Measurements from ENCODE around the gene RAB3A. TPM values are rescaled to one million over a fixed set of nuclear protein-coding genes. Genes with fewer than 3 reads are reported as not detected.
A peak's percentile ranks its signal among the peaks of the same experiment; 100 is the strongest.

RAB3A gene
- total RNA-seq, 6 donors from 2014 or later, result 0.46 to 5.0 (median 3.4) TPM

- DNase-seq (no peak), ATAC-seq (ENCODE audit: low FRiP score in 2 of 2) (no peak)
- WGBS, 2 donors, result 61 to 70% methylated on average over 5 of the region's 5 CpGs
Measured at GRCh38 chr19:18191640-18192062, 12.2 kb downstream of the RAB3A start.

GRCh38 chr19:18190278-18190677 is 13.6 kb downstream of the RAB3A start:
- Histone ChIP-seq H3K36me3 (no peaks in the 10 kb centered on the region), H3K4me3 (no peak overlapping the region), H3K27ac (no peak overlapping the region), H3K4me1 (peaks cover 13 to 26% (median 20%) of the 10 kb centered on the region in 4 donors), H3K27me3 (no peaks in the 10 kb centered on the region), H3K9me3 (no peaks in the 10 kb centered on the region)
- ATAC-seq (ENCODE audit: low FRiP score in 2 of 2) (no peak), DNase-seq (no peak)
- TF ChIP-seq EP300 (IDR thresholded peaks at IDR 0.05), result no peak
- no peak for TF ChIP-seq POLR2A (IDR thresholded peaks at IDR 0.05)
- no peak for TF ChIP-seq CTCF (IDR thresholded peaks at IDR 0.05)
- no peak for TF ChIP-seq POLR2AphosphoS5 (IDR thresholded peaks at IDR 0.05)
- 91 to 98% methylated on average over 4 of the region's 4 CpGs for WGBS, 2 donors

More at GRCh38 chr19:18191640-18192062, 12.2 kb downstream of the RAB3A start:
- Histone ChIP-seq H3K27ac (peak overlapping the region; percentile 86 to 96 (median 92)), H3K4me1 (peaks cover 13 to 27% (median 20%) of the 10 kb centered on the region in 4 donors), H3K27me3 (no peaks in the 10 kb centered on the region), H3K4me3 (peak overlapping the region in 3 of 4 donors; percentile 62 to 95 (median 82)), H3K36me3 (peaks cover 0 to 11% (median 8%) of the 10 kb centered on the region in 4 donors), H3K9me3 (no peaks in the 10 kb centered on the region)
- TF ChIP-seq POLR2AphosphoS5 (IDR thresholded peaks at IDR 0.05), result no peak
- TF ChIP-seq CTCF (IDR thresholded peaks at IDR 0.05), result no peak
- no peak for TF ChIP-seq EP300 (IDR thresholded peaks at IDR 0.05)
- TF ChIP-seq POLR2A (IDR thresholded peaks at IDR 0.05), result no peak

- H3K4me1 ChIP-seq, result no peaks in the 10 kb centered on the region
- H3K9me3 ChIP-seq, result no peaks in the 10 kb centered on the region
- H3K4me3 ChIP-seq, result no peak overlapping the region
- no peaks in the 10 kb centered on the region for H3K27me3 ChIP-seq
- ATAC-seq (ENCODE audit: low FRiP score in 2 of 2), result no peak
- H3K27ac ChIP-seq, result no peak overlapping the region
- no peak for DNase-seq
- TF ChIP-seq CTCF (IDR thresholded peaks at IDR 0.05) (no peak), POLR2A (IDR thresholded peaks at IDR 0.05) (no peak), POLR2AphosphoS5 (IDR thresholded peaks at IDR 0.05) (no peak), EP300 (IDR thresholded peaks at IDR 0.05) (no peak)
- H3K36me3 ChIP-seq, result no peaks in the 10 kb centered on the region
- WGBS, 2 donors, result 75 to 81% methylated on average over 6 of the region's 6 CpGs
Measured at GRCh38 chr19:18185538-18185937, 18.3 kb downstream of the RAB3A start.

- ATAC-seq (ENCODE audit: low FRiP score in 2 of 2), result no peak
- H3K36me3 ChIP-seq, result no peaks in the 10 kb centered on the region
- TF ChIP-seq EP300 (IDR thresholded peaks at IDR 0.05), result no peak
- TF ChIP-seq POLR2AphosphoS5 (IDR thresholded peaks at IDR 0.05), result no peak
Measured at GRCh38 chr19:18183529-18183928, 20.3 kb downstream of the RAB3A start.

GRCh38 chr19:18179957-18180356 is 23.9 kb downstream of the RAB3A start:
- no peaks in the 10 kb centered on the region for H3K9me3 ChIP-seq
- H3K27ac ChIP-seq, result peak overlapping the region in 1 of 4 donors; percentile 82
- peaks cover under 1 to 8% (median 3%) of the 10 kb centered on the region in 4 donors for H3K4me1 ChIP-seq
- TF ChIP-seq POLR2A (IDR thresholded peaks at IDR 0.05) (no peak), POLR2AphosphoS5 (IDR thresholded peaks at IDR 0.05) (no peak), CTCF (IDR thresholded peaks at IDR 0.05) (no peak)
- H3K4me3 ChIP-seq, result no peak overlapping the region
- 82 to 83% methylated on average over 5 of the region's 5 CpGs for WGBS, 2 donors
- no peaks in the 10 kb centered on the region for H3K27me3 ChIP-seq
- H3K36me3 ChIP-seq, result peaks cover 0 to 22% (median 12%) of the 10 kb centered on the region in 4 donors
- DNase-seq, result no peak
- no peak for ATAC-seq (ENCODE audit: low FRiP score in 2 of 2)

More at GRCh38 chr19:18183529-18183928, 20.3 kb downstream of the RAB3A start:
- DNase-seq, result no peak
- no peaks in the 10 kb centered on the region for H3K27me3 ChIP-seq
- no peaks in the 10 kb centered on the region for H3K9me3 ChIP-seq
- H3K27ac ChIP-seq, result no peak overlapping the region
- H3K4me1 ChIP-seq, result no peaks in the 10 kb centered on the region
- no peak overlapping the region for H3K4me3 ChIP-seq

All from upper lobe of left lung (tissue), 6 donors.